Heart right ventricle (tissue), 16 donors: ENCODE results near the gene LINGO3. TPM values are rescaled to one million over a fixed set of nuclear protein-coding genes. Genes with fewer than 3 reads are reported as not detected.
"Not testable (repeated sequence)": the region's sequence is repeated elsewhere in the genome, so short reads cannot be mapped to it uniquely, and the experiment has no call there.

ENCODE experiments used
- ATAC-seq, 8 donors: fragments of 200-7000 bp; cut with Tn5 transposase; one replicate each; pipeline ENCODE4 v1.9.1; 2020; ENCODE audit warnings: mild to moderate bottlenecking in 8 of 8, moderate library complexity in 8 of 8, moderate number of reproducible peaks in 1 of 8
- DNase-seq, 2 donors: peaks; one replicate each; pipeline ENCODE4 v3.0.0-alpha.2; 2020
- H3K27ac ChIP-seq, 10 donors: fragments of 200-600 bp; sonication (generic) in 2 of 10; one replicate each; pipeline versions ENCODE4 v1.5.0 to v1.8.0; 2020 to 2022; ENCODE audit warnings: mild to moderate bottlenecking in 3 of 10
- H3K27me3 ChIP-seq, 7 donors: fragments of 200-600 bp; one replicate each; pipeline ENCODE4 v1.8.0; 2021 to 2022; ENCODE audit warnings: mild to moderate bottlenecking in 2 of 7
- H3K36me3 ChIP-seq, 9 donors: fragments of 200-600 bp; sonication (generic) in 1 of 9; one replicate each; pipeline versions ENCODE4 v1.5.0 to v1.8.0; 2020 to 2022; ENCODE audit warnings: mild to moderate bottlenecking in 2 of 9
- H3K4me1 ChIP-seq, 9 donors: fragments of 200-600 bp; sonication (generic) in 1 of 9; one replicate each; pipeline versions ENCODE4 v1.5.0 to v1.8.0; 2020 to 2022; ENCODE audit warnings: mild to moderate bottlenecking in 4 of 9
- H3K4me3 ChIP-seq, 10 donors: fragments of 200-600 bp; sonication (generic) in 2 of 10; one replicate each; pipeline versions ENCODE4 v1.5.0 to v1.8.0; 2020 to 2022; ENCODE audit warnings: mild to moderate bottlenecking in 7 of 10, moderate library complexity in 2 of 10
- H3K9me3 ChIP-seq, 11 donors: fragments of 200-600 bp in 10 of 11; sonication (generic) in 2 of 11; one replicate each; pipeline versions ENCODE4 v1.5.0 to v1.8.0; 2013 to 2022; ENCODE audit warnings: mild to moderate bottlenecking in 2 of 11, control low read depth in 1 of 11, moderate library complexity in 1 of 11
- CTCF ChIP-seq, 9 donors: fragments of 200-600 bp; sonication (generic) in 2 of 9; IDR thresholded peaks; one replicate each; pipeline versions ENCODE4 v1.5.0 to v1.8.0; 2021 to 2022; ENCODE audit warnings: antibody characterized with exemption in 9 of 9, mild to moderate bottlenecking in 5 of 9, moderate library complexity in 1 of 9
- WGBS, 2 donors: extraction: QIAGEN DNeasy Blood & Tissue Kit; methylation state at CpG; one replicate each; pipeline ENCODE4 v1.1.7; 2013; ENCODE audit warnings: inconsistent platforms in 1 of 2; 5-methylcytosine and 5-hydroxymethylcytosine counted together
- intact Hi-C, 10 donors: fragments of 100-400 bp; cut with DNase I; formaldehyde crosslinking; loops; one replicate each; pipeline versions ENCODE4 v1.11.1 to v1.14.2; 2022
- polyA plus RNA-seq, 2 donors: library from polyadenylated mRNA; stranded (reverse); fragments of 200-250 nt; gene quantifications; one replicate each; pipeline ENCODE4 v1.2.3, GENCODE V29; 2013
- total RNA-seq, 10 donors: library from RNA; stranded (reverse); fragmentation: NEBNext Ultra II Directional in 3 of 10; extraction: Animal tissue kit (Norgen Biotek cat#: 25700) in 3 of 10; gene quantifications; one replicate each; pipeline versions ENCODE4 v1.2.1 to v1.2.4, GENCODE V29; 2021 to 2023
- donor health status: Arrhythmogenic right ventricular cardiomyopathy.
- donor health status: ischemic (EF 13 %, LVEDD 7.1; RV severe dilation, severe dysfunction).
- donor health status: healthy with polysubstance abuse.
- donor health status: DM: no; HTN: yes; CAD: no.
- donor health status: DM: no; HTN: no; CAD: no.
- donor health status: ischemic (EF 25% LVEDD 6.9; RV normal size, moderate dysfunction).
- donor health status: ischemic (EF 25% LVEDD 5.7; RV mildly dilated, moderate dysfunction).
- donor health status: healthy.
- donor health status: DM: yes; HTN: yes; CAD: no.
- donor health status: Ischemic cardiomyopathy.
- donor health status: ischemic (EF 35%, LVEDD 5.7; RV mildly dilated, moderate dysfunction).
- donor health status: nonischemic (EF 11% LVEDD 7.7; RV severe dilation, severe dysfunction).
- donor health status: DM: yes; HTN: yes; CAD: no.
- donor health status: PGD.
- donor health status: ischemic (EF 29% LVEDD 5.4; RV normal size, mild dysfunction).
- donor health status: nonischemic (EF 23%, LVEDD 6.1; RV moderate dilation, normal function).

The LINGO3 gene
- total and polyA plus RNA-seq, 12 donors, result not detected

GRCh38 chr19:2282862-2283237 lies 25.1 kb downstream of the LINGO3 start:
- intact Hi-C loops, result loop anchor here in 2 of 10 donors (10.0 kb wide), 2 partner anchors 102 to 112 kb away; no protein-coding TSS in a partner anchor
- Histone ChIP-seq H3K4me1 (peaks cover 2 to 16% (median 13%) of the 10 kb centered on the region in 9 donors), H3K4me3 (peak overlapping the region in 7 of 10 donors; percentile 31 to 53 (median 49)), H3K27ac (peak overlapping the region in 1 of 10 donors; percentile 87), H3K36me3 (peaks cover 0 to 5% (median 0%) of the 10 kb centered on the region in 9 donors), H3K27me3 (peaks cover 0 to 22% (median 0%) of the 10 kb centered on the region in 7 donors), H3K9me3 (no peaks in the 10 kb centered on the region)
- ATAC-seq, result no peak
- 71 to 72% methylated on average over 11 of the region's 11 CpGs for WGBS, 2 donors
- TF ChIP-seq CTCF (IDR thresholded peaks at IDR 0.05), result no peak
- DNase-seq, result no peak

GRCh38 chr19:2282062-2282861 lies 25.7 kb downstream of the LINGO3 start, which contains the start of gene PEAK3:
PEAK3 (minus strand) TSS chr19:2282175; CDS start chr19:2280931, 1,244 bp downstream.
- intact Hi-C loops, result loop anchor here in 2 of 10 donors (10.0 kb wide), 2 partner anchors 103 to 113 kb away; no protein-coding TSS in a partner anchor
- DNase-seq (peak; percentile 81), ATAC-seq (peak; percentile 78 to 96 (median 92))
- TF ChIP-seq CTCF (IDR thresholded peaks at IDR 0.05), result no peak
- peaks cover 0 to 7% (median 0%) of the 10 kb centered on the region in 9 donors for H3K36me3 ChIP-seq
- no peaks in the 10 kb centered on the region for H3K9me3 ChIP-seq
- WGBS, 2 donors, result 5 to 7% methylated on average over 40 to 41 of the region's 41 CpGs
- peaks cover 2 to 16% (median 13%) of the 10 kb centered on the region in 9 donors for H3K4me1 ChIP-seq
- H3K27me3 ChIP-seq, result peaks cover 0 to 21% (median 0%) of the 10 kb centered on the region in 7 donors
- H3K27ac ChIP-seq, result peak within 1 kb of the TSS in 8 of 10 donors; percentile 11 to 87 (median 55)
- peak within 1 kb of the TSS; percentile 1 to 53 (median 48) for H3K4me3 ChIP-seq

- not testable (repeated sequence) for H3K9me3 ChIP-seq, DNase-seq
- Histone ChIP-seq H3K27ac (peak overlapping the region in 8 of 10 donors; percentile 11 to 87 (median 55)), H3K4me1 (peaks cover 2 to 18% (median 14%) of the 10 kb centered on the region in 9 donors), H3K27me3 (peaks cover 0 to 21% (median 0%) of the 10 kb centered on the region in 7 donors), H3K36me3 (peaks cover 0 to 15% (median 0%) of the 10 kb centered on the region in 9 donors), H3K4me3 (peak overlapping the region; percentile 1 to 53 (median 48))
- 14 to 16% methylated on average over 12 to 16 of the region's 16 CpGs for WGBS, 2 donors
- peak in 4 of 8 donors; percentile 5 to 49 (median 34) for ATAC-seq
- intact Hi-C loops, result loop anchor here in 2 of 10 donors (10.0 kb wide), 2 partner anchors 103 to 113 kb away; no protein-coding TSS in a partner anchor
Observed at GRCh38 chr19:2281265-2282061, 26.5 kb downstream of the LINGO3 start.

GRCh38 chr19:2280633-2281264 lies 27.2 kb downstream of the LINGO3 start:
- DNase-seq, result no peak
- no peak overlapping the region for H3K27ac ChIP-seq
- ATAC-seq, result no peak
- H3K9me3 ChIP-seq, result no peaks in the 10 kb centered on the region
- intact Hi-C loops, result loop anchor here in 2 of 10 donors (10.0 kb wide), 2 partner anchors 104 to 114 kb away; no protein-coding TSS in a partner anchor
- peaks cover 0 to 14% (median 0%) of the 10 kb centered on the region in 7 donors for H3K27me3 ChIP-seq
- TF ChIP-seq CTCF (IDR thresholded peaks at IDR 0.05), result no peak
- no peak overlapping the region for H3K4me3 ChIP-seq
- 76% methylated on average over 26 of the region's 26 CpGs for WGBS, 2 donors
- H3K4me1 ChIP-seq, result peaks cover 2 to 24% (median 20%) of the 10 kb centered on the region in 9 donors
- H3K36me3 ChIP-seq, result peaks cover 0 to 21% (median 0%) of the 10 kb centered on the region in 9 donors
